ENCODE results near the gene CABCOCO1.

CABCOCO1 gene

GRCh38 chr10:61632057-61632670 lies 30.6 kb upstream of the CABCOCO1 start:
- H3K27ac ChIP-seq: no peak overlapping the region
- no peak for TF ChIP-seq CTCF (conservative IDR thresholded peaks at IDR 0.05)

GRCh38 chr10:61633665-61634064 lies 29.1 kb upstream of the CABCOCO1 start:
- TF ChIP-seq CTCF (conservative IDR thresholded peaks at IDR 0.05): no peak
- H3K27ac ChIP-seq: no peak overlapping the region

- no peak overlapping the region for H3K27ac ChIP-seq
Measured at GRCh38 chr10:61634746-61635145, 28.0 kb upstream of the CABCOCO1 start.

GRCh38 chr10:61635471-61635870 lies 27.3 kb upstream of the CABCOCO1 start:
- no peak for TF ChIP-seq CTCF (conservative IDR thresholded peaks at IDR 0.05)
- no peak overlapping the region for H3K27ac ChIP-seq

More at GRCh38 chr10:61634746-61635145, 28.0 kb upstream of the CABCOCO1 start:
- no peak for TF ChIP-seq CTCF (conservative IDR thresholded peaks at IDR 0.05)

GRCh38 chr10:61635932-61636331 lies 26.8 kb upstream of the CABCOCO1 start:
- no peak overlapping the region for H3K27ac ChIP-seq
- TF ChIP-seq CTCF (conservative IDR thresholded peaks at IDR 0.05): no peak

GRCh38 chr10:61639952-61640351 lies 22.8 kb upstream of the CABCOCO1 start:
- TF ChIP-seq CTCF (conservative IDR thresholded peaks at IDR 0.05): no peak
- H3K27ac ChIP-seq: no peak overlapping the region

GRCh38 chr10:61640856-61641255 lies 21.9 kb upstream of the CABCOCO1 start:
- TF ChIP-seq CTCF (conservative IDR thresholded peaks at IDR 0.05): no peak
- H3K27ac ChIP-seq: no peak overlapping the region

All from VCaP (cell line).